KOPT-K1 (cell line): ENCODE results near the gene TMEM179.

ENCODE experiments used
- H3K27ac ChIP-seq: fragments of 200-600 bp; sonication (generic); 2 replicates; pipeline ENCODE4 v1.5.1; 2016; ENCODE audit warnings: antibody characterized with exemption, mild to moderate bottlenecking, low read depth, low read length; ENCODE audit not compliant: poor library complexity, severe bottlenecking
- H3K36me3 ChIP-seq: fragments of 200-600 bp; sonication (generic); 2 replicates; pipeline ENCODE4 v1.5.1; 2017; ENCODE audit warnings: antibody characterized with exemption, mild to moderate bottlenecking, low read length, moderate library complexity; ENCODE audit not compliant: insufficient read depth
- H3K9me3 ChIP-seq: fragments of 200-600 bp; sonication (generic); 2 replicates; pipeline ENCODE4 v1.5.1; 2017; ENCODE audit warnings: antibody characterized with exemption, low read length, mild to moderate bottlenecking; ENCODE audit not compliant: insufficient read depth, poor library complexity, severe bottlenecking

TMEM179 gene

DNA sequence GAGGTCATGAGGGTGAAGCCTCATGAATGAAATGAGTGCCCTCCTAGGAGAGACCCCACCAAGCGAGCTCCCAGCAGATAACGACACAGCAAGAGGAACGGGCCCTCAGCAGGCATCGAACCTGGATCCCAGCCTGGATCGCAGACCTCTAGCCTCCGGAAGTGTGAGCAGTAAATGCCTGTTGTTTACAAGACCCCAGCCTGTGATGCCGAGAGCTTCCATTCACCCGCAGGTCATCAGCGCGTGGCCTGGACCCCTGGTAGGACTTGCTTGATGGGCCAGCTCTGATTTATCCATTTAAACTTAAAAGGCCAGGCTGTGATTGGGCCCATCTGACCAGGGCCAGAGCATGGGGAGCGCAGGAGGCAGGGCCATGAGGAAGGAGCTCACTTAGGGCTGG is 7.0 kb downstream of the TMEM179 start:
- Histone ChIP-seq H3K27ac (no peak overlapping the region), H3K9me3 (no peaks in the 10 kb centered on the region), H3K36me3 (no peaks in the 10 kb centered on the region)

GRCh38 chr14:104596927-104597351 is 7.6 kb downstream of the TMEM179 start:
- H3K36me3 ChIP-seq = no peaks in the 10 kb centered on the region

GRCh38 chr14:104596451-104596918 is 8.1 kb downstream of the TMEM179 start:
- no peaks in the 10 kb centered on the region for H3K9me3 ChIP-seq

More at GRCh38 chr14:104596927-104597351, 7.6 kb downstream of the TMEM179 start:
- H3K9me3 ChIP-seq = no peaks in the 10 kb centered on the region
- H3K27ac ChIP-seq = no peak overlapping the region

GRCh38 chr14:104595911-104596450 is 8.6 kb downstream of the TMEM179 start:
- H3K27ac ChIP-seq = no peak overlapping the region
- no peaks in the 10 kb centered on the region for H3K36me3 ChIP-seq
- no peaks in the 10 kb centered on the region for H3K9me3 ChIP-seq

More at GRCh38 chr14:104596451-104596918, 8.1 kb downstream of the TMEM179 start:
- H3K27ac ChIP-seq = no peak overlapping the region
- H3K36me3 ChIP-seq = no peaks in the 10 kb centered on the region

DNA sequence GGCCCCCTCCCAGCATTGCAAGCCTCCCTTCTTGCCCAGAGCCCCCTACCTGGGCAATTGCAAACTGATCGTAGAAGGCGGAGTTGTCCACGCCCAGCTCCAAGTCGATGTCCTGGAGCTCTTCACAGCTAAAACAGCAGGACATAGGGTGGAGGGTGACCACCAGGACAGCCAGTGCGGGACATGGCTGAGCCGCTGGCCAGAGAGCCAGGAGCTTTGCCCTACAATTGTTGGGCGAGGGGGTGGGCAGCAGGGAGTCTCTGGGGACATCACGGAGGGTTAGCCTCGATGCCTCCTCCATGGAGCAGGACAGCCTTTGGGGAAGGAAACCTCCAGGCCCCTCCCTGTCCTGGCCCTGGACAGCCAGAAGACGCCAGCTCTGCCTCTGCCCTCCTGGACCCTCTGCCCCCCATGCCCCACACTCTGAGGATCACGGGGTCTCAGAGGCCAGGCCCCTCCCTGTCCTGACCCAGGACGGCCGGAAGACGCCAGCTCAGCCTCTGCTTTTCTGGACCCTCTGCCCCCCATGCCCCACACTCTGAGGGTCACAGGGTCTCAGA is 9.4 kb downstream of the TMEM179 start:
- Histone ChIP-seq H3K9me3 (no peaks in the 10 kb centered on the region), H3K36me3 (no peaks in the 10 kb centered on the region), H3K27ac (no peak overlapping the region)

GRCh38 chr14:104594310-104595046 is 10.1 kb downstream of the TMEM179 start:
- H3K36me3 ChIP-seq = no peaks in the 10 kb centered on the region
- no peak overlapping the region for H3K27ac ChIP-seq
- no peaks in the 10 kb centered on the region for H3K9me3 ChIP-seq

DNA sequence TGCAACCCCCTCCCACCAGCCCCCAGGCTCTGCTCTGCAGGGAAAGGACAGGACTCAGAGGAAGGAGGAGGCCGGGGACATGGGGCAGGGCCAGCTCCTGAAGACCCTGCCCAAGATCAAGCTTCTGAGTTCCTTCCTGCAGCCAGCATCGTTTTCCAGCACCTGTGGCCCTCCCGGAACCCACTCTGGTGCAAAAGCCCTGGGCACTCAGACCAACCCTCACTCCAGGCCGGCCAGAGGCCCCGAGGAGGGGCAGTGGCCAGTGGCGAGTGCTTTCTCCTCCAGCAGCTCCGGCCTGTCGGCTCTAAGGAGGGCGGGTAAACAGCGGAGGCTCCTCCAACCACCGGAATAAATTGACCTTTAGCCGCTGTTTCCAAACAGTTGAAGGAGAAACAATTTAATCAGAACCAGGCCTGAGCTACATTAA is 10.8 kb downstream of the TMEM179 start:
- Histone ChIP-seq H3K27ac (no peak overlapping the region), H3K9me3 (no peaks in the 10 kb centered on the region), H3K36me3 (no peaks in the 10 kb centered on the region)

DNA sequence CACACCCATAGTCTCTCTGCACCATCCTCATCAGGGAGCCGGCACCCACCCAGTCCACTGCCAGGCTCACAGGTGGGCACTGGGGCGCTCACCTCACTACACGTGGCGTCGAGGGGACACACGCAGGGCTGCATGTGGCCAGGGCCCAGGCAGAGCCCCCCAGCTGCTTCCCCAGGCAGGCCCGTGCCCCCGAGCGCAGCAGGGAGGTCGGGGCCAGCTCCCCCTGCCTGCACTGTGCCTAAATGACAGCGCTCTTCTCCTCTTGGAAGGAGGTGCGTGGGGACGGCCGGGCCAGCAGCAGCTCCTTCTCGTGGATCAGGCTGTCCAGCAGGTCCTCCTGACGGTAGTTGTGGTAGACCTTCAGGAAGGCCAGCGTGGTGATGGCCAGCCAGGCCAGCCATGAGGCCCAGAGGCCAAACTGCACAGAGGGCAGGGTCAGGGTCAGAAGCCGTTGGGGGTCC is 11.3 kb downstream of the TMEM179 start:
- Histone ChIP-seq H3K36me3 (no peaks in the 10 kb centered on the region), H3K27ac (no peak overlapping the region), H3K9me3 (no peaks in the 10 kb centered on the region)

GRCh38 chr14:104592785-104593184 is 11.8 kb downstream of the TMEM179 start:
- Histone ChIP-seq H3K36me3 (no peaks in the 10 kb centered on the region), H3K9me3 (no peaks in the 10 kb centered on the region), H3K27ac (no peak overlapping the region)

DNA sequence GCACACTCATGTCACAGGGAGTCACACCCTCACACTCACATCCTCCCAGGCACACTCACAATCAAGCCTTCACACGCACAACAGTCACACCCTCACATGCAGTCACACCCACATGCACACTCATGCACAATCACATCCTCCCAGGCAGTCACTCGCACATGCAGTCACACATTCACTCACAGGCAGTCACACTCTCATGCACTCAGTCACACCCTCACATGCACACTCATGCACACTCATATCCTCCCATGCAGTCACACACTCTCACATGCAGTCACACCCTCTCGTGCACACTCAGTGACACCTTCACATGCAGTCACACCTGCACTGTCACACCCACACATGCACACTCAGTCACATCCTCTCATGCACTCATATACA is 12.3 kb downstream of the TMEM179 start:
- H3K9me3 ChIP-seq = no peaks in the 10 kb centered on the region
- H3K27ac ChIP-seq = no peak overlapping the region
- no peaks in the 10 kb centered on the region for H3K36me3 ChIP-seq

- no peaks in the 10 kb centered on the region for H3K36me3 ChIP-seq
- H3K9me3 ChIP-seq = no peaks in the 10 kb centered on the region
- no peak overlapping the region for H3K27ac ChIP-seq
Observed at GRCh38 chr14:104591506-104592291, 12.9 kb downstream of the TMEM179 start.

DNA sequence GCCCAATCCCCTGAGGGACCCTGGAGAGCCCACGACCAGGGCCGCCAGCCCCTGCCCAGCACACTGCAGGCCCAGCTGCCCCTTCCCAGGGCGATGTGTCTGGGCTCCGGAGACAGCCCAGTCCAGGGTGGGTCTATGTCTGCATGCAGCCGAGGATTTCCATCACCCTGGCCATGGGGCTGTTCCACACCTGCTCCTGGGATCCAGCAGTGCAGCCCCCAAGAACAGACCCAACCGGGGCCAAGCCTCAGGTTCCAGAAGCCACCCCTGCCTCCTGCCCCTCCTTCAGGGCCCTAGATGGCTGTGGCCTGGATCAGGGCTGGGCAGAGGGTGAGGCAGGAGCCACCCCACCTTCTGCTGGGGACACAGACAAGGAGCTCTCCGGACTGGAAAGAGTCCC is 13.5 kb downstream of the TMEM179 start:
- H3K9me3 ChIP-seq = no peaks in the 10 kb centered on the region
- no peaks in the 10 kb centered on the region for H3K36me3 ChIP-seq
- H3K27ac ChIP-seq = no peak overlapping the region

GRCh38 chr14:104590240-104590965 is 14.2 kb downstream of the TMEM179 start:
- no peak overlapping the region for H3K27ac ChIP-seq
- H3K9me3 ChIP-seq = no peaks in the 10 kb centered on the region
- H3K36me3 ChIP-seq = no peaks in the 10 kb centered on the region

DNA sequence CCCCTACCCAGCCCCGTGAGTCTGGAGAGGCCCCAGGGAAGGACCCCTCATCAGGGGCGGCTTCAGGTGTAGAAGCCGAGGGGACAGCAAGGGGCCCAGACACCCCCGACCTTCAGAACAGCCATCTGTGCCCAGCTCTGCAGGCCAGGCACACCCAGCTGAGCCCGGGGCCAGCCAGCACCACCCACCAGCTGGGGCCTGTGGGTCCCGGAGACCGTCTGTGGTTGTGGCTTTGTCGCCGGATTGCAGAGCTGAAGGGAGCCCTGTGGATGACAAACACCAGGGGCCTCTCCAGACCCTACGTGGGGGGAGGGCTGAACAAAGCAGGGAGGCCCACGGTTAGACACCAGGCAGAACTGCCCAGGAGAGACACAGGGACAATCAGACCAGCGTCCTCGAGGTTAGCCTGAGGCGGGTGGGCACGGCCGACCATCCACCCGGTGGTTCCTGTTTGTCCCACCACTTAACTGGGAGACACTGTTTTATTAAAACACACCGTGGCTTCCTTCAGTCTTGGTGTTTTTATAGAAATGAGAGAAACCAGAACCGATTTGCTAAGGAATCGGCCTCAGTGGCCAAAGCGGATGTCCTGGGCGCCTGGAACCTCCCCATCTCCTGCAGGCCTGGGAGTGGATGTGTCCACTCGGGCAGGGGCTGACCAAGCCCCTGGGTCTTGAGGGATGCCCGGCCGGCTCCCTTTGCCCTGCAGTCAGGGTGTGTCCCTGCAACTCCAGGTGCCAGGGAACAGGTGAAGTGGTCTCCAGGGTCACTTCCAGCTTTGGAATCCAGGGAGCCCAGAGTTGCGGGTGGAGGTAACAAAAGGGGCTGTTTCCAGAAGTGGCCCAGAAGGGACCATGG is 15.0 kb downstream of the TMEM179 start:
- Histone ChIP-seq H3K36me3 (no peaks in the 10 kb centered on the region), H3K27ac (no peak overlapping the region)

More for the DNA sequence above, 15.0 kb downstream of the TMEM179 start:
- no peaks in the 10 kb centered on the region for H3K9me3 ChIP-seq
